Endothelial cell (in vitro differentiated cells): ENCODE data around the gene DIRAS1. TPM values are rescaled to one million over a fixed set of nuclear protein-coding genes. Genes with fewer than 3 reads are reported as not detected.

Experiments used
- DNase-seq: peaks from one replicate; pipeline ENCODE4 v3.0.0; 2021; ENCODE audit warnings: low spot score
- H3K27ac Mint-ChIP-seq: one replicate; pipeline ENCODE4 v1.8.0; 2021; ENCODE audit warnings: mixed read lengths, inconsistent platforms; ENCODE audit not compliant: unreplicated experiment
- H3K27me3 Mint-ChIP-seq: one replicate; pipeline ENCODE4 v1.8.0; 2021; ENCODE audit warnings: mild to moderate bottlenecking, moderate library complexity, mixed read lengths, inconsistent platforms; ENCODE audit not compliant: unreplicated experiment
- H3K36me3 Mint-ChIP-seq: one replicate; pipeline ENCODE4 v1.8.0; 2021; ENCODE audit warnings: mild to moderate bottlenecking, low read depth, mixed read lengths, inconsistent platforms; ENCODE audit not compliant: unreplicated experiment
- H3K4me1 Mint-ChIP-seq: one replicate; pipeline ENCODE4 v1.8.0; 2021; ENCODE audit warnings: mild to moderate bottlenecking, mixed read lengths, inconsistent platforms; ENCODE audit not compliant: unreplicated experiment
- H3K4me3 Mint-ChIP-seq: one replicate; pipeline ENCODE4 v1.8.0; 2021; ENCODE audit warnings: mild to moderate bottlenecking, mixed read lengths, inconsistent platforms; ENCODE audit not compliant: unreplicated experiment
- H3K9me3 Mint-ChIP-seq: one replicate; pipeline ENCODE4 v1.8.0; 2021; ENCODE audit warnings: mixed read lengths, inconsistent platforms; ENCODE audit not compliant: unreplicated experiment
- total RNA-seq: library from RNA; stranded (reverse); fragmentation: NEBNext Ultra II Directional; extraction: Animal tissue kit (Norgen Biotek cat#: 25700); gene quantifications from one replicate; pipeline ENCODE4 v1.2.1, GENCODE V29; 2021; ENCODE audit not compliant: unreplicated experiment
- TF ChIP-seq, protein P1 (sequence below): fragments of 200-600 bp; sonication (generic); IDR thresholded peaks from one replicate; pipeline ENCODE4 v1.5.0; 2021; ENCODE audit warnings: antibody characterized with exemption; ENCODE audit not compliant: unreplicated experiment

DIRAS1 gene
- total RNA-seq, 1 donor from 2014 or later, result 0.82 TPM

DNA sequence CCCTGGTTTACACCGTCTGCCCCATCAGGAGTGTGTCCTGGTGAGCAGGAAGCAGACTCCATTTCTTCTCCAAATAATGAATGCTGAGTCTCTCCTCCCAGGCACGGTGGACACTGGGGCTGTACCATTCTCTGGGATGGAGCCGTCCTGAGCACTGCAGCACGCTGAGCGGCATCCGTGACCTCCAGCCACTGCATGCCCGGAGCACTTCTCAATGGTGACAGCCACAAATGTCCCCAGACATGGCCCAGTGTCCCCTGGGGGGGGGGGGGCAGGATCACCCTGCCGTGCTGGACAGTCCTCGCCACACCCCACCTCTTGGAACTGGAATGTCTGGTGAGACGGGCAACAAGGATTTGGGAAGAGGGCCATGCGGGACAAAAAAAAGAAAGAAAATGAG, 56.1 kb downstream of the DIRAS1 start:
- Mint-ChIP-seq H3K4me3 (no peak overlapping the region), H3K9me3 (no peaks in the 10 kb centered on the region), H3K27me3 (peaks cover 4% of the 10 kb centered on the region), H3K4me1 (no peaks in the 10 kb centered on the region), H3K27ac (no peak overlapping the region), H3K36me3 (no peaks in the 10 kb centered on the region)
- DNase-seq, result no peak
- TF ChIP-seq, protein P1, sequence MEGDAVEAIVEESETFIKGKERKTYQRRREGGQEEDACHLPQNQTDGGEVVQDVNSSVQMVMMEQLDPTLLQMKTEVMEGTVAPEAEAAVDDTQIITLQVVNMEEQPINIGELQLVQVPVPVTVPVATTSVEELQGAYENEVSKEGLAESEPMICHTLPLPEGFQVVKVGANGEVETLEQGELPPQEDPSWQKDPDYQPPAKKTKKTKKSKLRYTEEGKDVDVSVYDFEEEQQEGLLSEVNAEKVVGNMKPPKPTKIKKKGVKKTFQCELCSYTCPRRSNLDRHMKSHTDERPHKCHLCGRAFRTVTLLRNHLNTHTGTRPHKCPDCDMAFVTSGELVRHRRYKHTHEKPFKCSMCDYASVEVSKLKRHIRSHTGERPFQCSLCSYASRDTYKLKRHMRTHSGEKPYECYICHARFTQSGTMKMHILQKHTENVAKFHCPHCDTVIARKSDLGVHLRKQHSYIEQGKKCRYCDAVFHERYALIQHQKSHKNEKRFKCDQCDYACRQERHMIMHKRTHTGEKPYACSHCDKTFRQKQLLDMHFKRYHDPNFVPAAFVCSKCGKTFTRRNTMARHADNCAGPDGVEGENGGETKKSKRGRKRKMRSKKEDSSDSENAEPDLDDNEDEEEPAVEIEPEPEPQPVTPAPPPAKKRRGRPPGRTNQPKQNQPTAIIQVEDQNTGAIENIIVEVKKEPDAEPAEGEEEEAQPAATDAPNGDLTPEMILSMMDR, result no peak

Other genes starting within 250 kb of the DIRAS1 start
- 1.2 TPM for gene GADD45B, start 245.2 kb downstream of the DIRAS1 start, total RNA-seq
- 7.7 TPM for gene GNG7, start 18.7 kb downstream of the DIRAS1 start, total RNA-seq
- gene SLC39A3, start 18.6 kb upstream of the DIRAS1 start, total RNA-seq, result 28.7 TPM
- 60.4 TPM for gene SGTA, start 61.9 kb upstream of the DIRAS1 start, total RNA-seq
- gene THOP1, start 64.1 kb upstream of the DIRAS1 start, total RNA-seq, result 56.8 TPM
- 9.0 TPM for gene ZNF554, start 98.5 kb upstream of the DIRAS1 start, total RNA-seq
- 13.9 TPM for gene ZNF555, start 120.1 kb upstream of the DIRAS1 start, total RNA-seq
- gene ZNF556, start 146.0 kb upstream of the DIRAS1 start, total RNA-seq, result not detected
- gene ZNF57, start 179.6 kb upstream of the DIRAS1 start, total RNA-seq, result 2.2 TPM
- gene ZNF77, start 223.6 kb upstream of the DIRAS1 start, total RNA-seq, result 5.5 TPM